H1 (cell line): ENCODE data around the gene ERAS. TPM values are rescaled to one million over a fixed set of nuclear protein-coding genes. Genes with fewer than 3 reads are reported as not detected.

Source experiments
- CTCF ChIA-PET: fragments of 300-600 bp; sonication (Branson Sonifier 250); formaldehyde crosslinking; loops from one replicate; lab custom pipeline; 2021; ENCODE audit not compliant: partially characterized antibody; lab: Charles Lee
- POLR2A ChIA-PET: fragments of 300-600 bp; sonication (Branson Sonifier 250); formaldehyde crosslinking; loops from one replicate; lab custom pipeline; 2021; ENCODE audit warnings: inconsistent platforms; ENCODE audit not compliant: partially characterized antibody; lab: Charles Lee
- DNase-seq, 2 experiments: peaks; one replicate each; pipeline versions ENCODE4 v3.0.0 to v3.0.0-alpha.2; 2010 to 2022; ENCODE audit warnings: low spot score in 2 of 2, low read depth in 1 of 2, mixed read lengths in 1 of 2
- FAIRE-seq: peaks from 2 replicates; lab custom pipeline; 2011; peaks lifted over from hg19 to GRCh38; lab: Jason Lieb, UNC
- H2AFZ ChIP-seq: 2 replicates; pipeline ENCODE4 v1.8.1; 2012; ENCODE audit warnings: low read length, inconsistent platforms
- H2AK5ac ChIP-seq: 2 replicates; pipeline ENCODE4 v1.6.1; 2013; ENCODE audit warnings: low read depth, low read length
- H2BK120ac ChIP-seq: replicated peaks from 2 replicates; pipeline ENCODE3; 2013; ENCODE audit warnings: low read depth, low read length, inconsistent platforms
- H2BK12ac ChIP-seq: 2 replicates; pipeline ENCODE4 v1.6.1; 2013; ENCODE audit warnings: low read depth, low read length
- H2BK15ac ChIP-seq: 2 replicates; pipeline ENCODE4 v1.6.1; 2013; ENCODE audit warnings: low read length
- H2BK20ac ChIP-seq: 2 replicates; pipeline ENCODE4 v1.6.1; 2013; ENCODE audit warnings: low read length
- H2BK5ac ChIP-seq: 2 replicates; pipeline ENCODE4 v1.6.1; 2013; ENCODE audit warnings: low read depth, low read length
- H3K14ac ChIP-seq: 2 replicates; pipeline ENCODE4 v1.6.1; 2013; ENCODE audit warnings: inconsistent platforms; ENCODE audit not compliant: insufficient read length
- H3K18ac ChIP-seq: 2 replicates; pipeline ENCODE4 v1.6.1; 2013; ENCODE audit warnings: low read length; ENCODE audit errors: extremely low read depth
- H3K23ac ChIP-seq: 2 replicates; pipeline ENCODE4 v1.6.1; 2013; ENCODE audit warnings: inconsistent platforms; ENCODE audit not compliant: insufficient read length
- H3K23me2 ChIP-seq: 2 replicates; pipeline ENCODE4 v1.6.1; 2013; ENCODE audit warnings: low read depth, low read length
- H3K27ac ChIP-seq: 2 replicates; pipeline ENCODE4 v1.6.1; 2011; ENCODE audit warnings: low read depth, low read length, inconsistent platforms
- H3K27me3 ChIP-seq, 4 experiments: replicated peaks in 1 of 4; 1 replicate in 1 of 4; 2 replicates in 3 of 4; pipeline versions ENCODE4 v1.6.1 to v1.8.1; 2011 to 2013; ENCODE audit warnings: low read length in 3 of 4, mild to moderate bottlenecking in 3 of 4, inconsistent platforms in 2 of 4, mixed read lengths in 2 of 4, moderate library complexity in 1 of 4; ENCODE audit not compliant: control insufficient read depth in 3 of 4, insufficient read depth in 3 of 4; ENCODE audit errors: extremely low read depth in 1 of 4
- H3K36me3 ChIP-seq, 4 experiments: 2 replicates each; pipeline versions ENCODE4 v1.6.1 to v1.8.1; 2011 to 2013; ENCODE audit warnings: mild to moderate bottlenecking in 4 of 4, low read length in 3 of 4, moderate library complexity in 2 of 4, control low read depth in 1 of 4, inconsistent platforms in 1 of 4; ENCODE audit not compliant: insufficient read depth in 4 of 4, control insufficient read depth in 2 of 4
- H3K4ac ChIP-seq: replicated peaks from 2 replicates; pipeline ENCODE3; 2013; ENCODE audit warnings: low read length, low read depth, mixed read lengths, inconsistent platforms; ENCODE audit not compliant: insufficient read length
- H3K4me1 ChIP-seq, 4 experiments: replicated peaks in 1 of 4; 1 replicate in 1 of 4; 2 replicates in 3 of 4; pipeline versions ENCODE4 v1.6.1 to v1.8.1; 2011 to 2013; ENCODE audit warnings: low read length in 3 of 4, inconsistent platforms in 2 of 4, mixed read lengths in 1 of 4; ENCODE audit not compliant: insufficient read depth in 4 of 4, control insufficient read depth in 3 of 4
- H3K4me2 ChIP-seq, 2 experiments: 2 replicates each; pipeline versions ENCODE4 v1.6.1 to v1.8.1; 2011 to 2013; ENCODE audit warnings: low read depth in 2 of 2, low read length in 2 of 2, control low read depth in 1 of 2, inconsistent platforms in 1 of 2, mild to moderate bottlenecking in 1 of 2; ENCODE audit not compliant: insufficient read depth in 1 of 2
- H3K4me3 ChIP-seq, 4 experiments: fragments of 200-600, 300-600 bp in 1 of 4; sonication (generic), shearing (Covaris generic), sonication (Bioruptor Twin) in 1 of 4; 2 replicates each; pipeline versions ENCODE4 v1.5.1 to v1.8.1; 2011 to 2016; ENCODE audit warnings: low read length in 4 of 4, low read depth in 3 of 4, control low read depth in 2 of 4, inconsistent platforms in 2 of 4, mild to moderate bottlenecking in 2 of 4, mixed read lengths in 1 of 4, moderate library complexity in 1 of 4; ENCODE audit not compliant: insufficient read depth in 2 of 4; ENCODE audit errors: extremely low read depth in 1 of 4
- H3K56ac ChIP-seq: replicated peaks from 2 replicates; pipeline ENCODE3; 2013; ENCODE audit warnings: low read depth, mild to moderate bottlenecking, mixed read lengths, low read length, inconsistent platforms; ENCODE audit not compliant: insufficient read length
- H3K79me1 ChIP-seq: 2 replicates; pipeline ENCODE4 v1.6.1; 2013; ENCODE audit warnings: low read depth, low read length, control low read depth
- H3K79me2 ChIP-seq, 2 experiments: 2 replicates each; pipeline versions ENCODE4 v1.6.1 to v1.8.1; 2012 to 2013; ENCODE audit warnings: low read length in 2 of 2, mild to moderate bottlenecking in 2 of 2, inconsistent platforms in 1 of 2; ENCODE audit not compliant: insufficient read depth in 2 of 2, control insufficient read depth in 1 of 2
- H3K9ac ChIP-seq, 4 experiments: replicated peaks in 1 of 4; 1 replicate in 1 of 4; 2 replicates in 3 of 4; pipeline versions ENCODE4 v1.6.1 to v1.8.1; 2011 to 2013; ENCODE audit warnings: low read depth in 3 of 4, low read length in 3 of 4, control low read depth in 2 of 4, mild to moderate bottlenecking in 2 of 4, moderate library complexity in 2 of 4, inconsistent platforms in 1 of 4; ENCODE audit errors: extremely low read depth in 1 of 4
- H3K9me3 ChIP-seq, 2 experiments: 2 replicates each; pipeline versions ENCODE4 v1.6.1 to v1.8.1; 2012 to 2013; ENCODE audit warnings: mild to moderate bottlenecking in 2 of 2, moderate library complexity in 2 of 2, control low read depth in 1 of 2, inconsistent platforms in 1 of 2, low read depth in 1 of 2, low read length in 1 of 2, mixed read lengths in 1 of 2; ENCODE audit not compliant: insufficient read depth in 2 of 2
- H4K20me1 ChIP-seq, 2 experiments: replicated peaks in 1 of 2; 2 replicates each; pipeline versions ENCODE3 to v1.8.1; 2011 to 2013; ENCODE audit warnings: inconsistent platforms in 2 of 2, low read length in 2 of 2, mild to moderate bottlenecking in 1 of 2; ENCODE audit not compliant: insufficient read depth in 2 of 2, control insufficient read depth in 1 of 2
- H4K5ac ChIP-seq: 2 replicates; pipeline ENCODE4 v1.6.1; 2013; ENCODE audit warnings: low read length, low read depth, mixed read lengths, inconsistent platforms; ENCODE audit not compliant: insufficient read length
- H4K8ac ChIP-seq: 2 replicates; pipeline ENCODE4 v1.8.0; 2013; ENCODE audit warnings: mild to moderate bottlenecking, moderate library complexity, low read length, inconsistent platforms; ENCODE audit not compliant: insufficient read depth; ENCODE audit errors: extremely low read depth
- H4K91ac ChIP-seq: replicated peaks from 2 replicates; pipeline ENCODE3; 2013; ENCODE audit warnings: low read length, mixed read lengths, inconsistent platforms; ENCODE audit not compliant: insufficient read length
- ASH2L ChIP-seq: fragments of 200-600, 300-600 bp; sonication (generic); IDR thresholded peaks from one replicate; pipeline ENCODE4 v1.7.1; 2017; ENCODE audit warnings: low read length
- HDAC2 ChIP-seq, 2 experiments: fragments of 300-600 bp in 1 of 2; sonication (generic) in 1 of 2; IDR thresholded peaks; 2 replicates each; pipeline ENCODE4 v1.6.1; 2011 to 2012; ENCODE audit warnings: low read depth in 2 of 2, low read length in 2 of 2, mild to moderate bottlenecking in 2 of 2, moderate library complexity in 2 of 2, borderline replicate concordance in 1 of 2, inconsistent platforms in 1 of 2
- NANOG ChIP-seq: IDR thresholded peaks from 2 replicates; pipeline ENCODE4 v1.6.1; 2011; ENCODE audit warnings: low read length, low read depth, mild to moderate bottlenecking, inconsistent platforms; ENCODE audit not compliant: insufficient read depth, poor library complexity, severe bottlenecking
- SAP30 ChIP-seq: fragments of 300-600 bp; sonication (generic); IDR thresholded peaks from 2 replicates; pipeline ENCODE4 v1.7.1; 2012; ENCODE audit warnings: low read length, moderate library complexity, mild to moderate bottlenecking, inconsistent platforms; ENCODE audit not compliant: insufficient read depth, insufficient replicate concordance
- SRF ChIP-seq: IDR thresholded peaks from 2 replicates; pipeline ENCODE4 v1.6.1; 2011; ENCODE audit warnings: mild to moderate bottlenecking, low read depth, low read length, moderate library complexity
- ZNF274 ChIP-seq: IDR thresholded peaks from 2 replicates; pipeline ENCODE4 v1.7.0; 2012; ENCODE audit warnings: low read length, borderline replicate concordance; ENCODE audit errors: extremely low read depth
- WGBS, 2 experiments: shearing (Covaris generic) in 1 of 2; methylation state at CpG; one replicate each; pipeline versions ENCODE4 v1.1.6 to v1.1.7; 2013 to 2015; ENCODE audit warnings: low lambda C conversion rate in 2 of 2, mixed read lengths in 2 of 2, inconsistent platforms in 1 of 2, low coverage in 1 of 2, missing lambda C conversion rate in 1 of 2; ENCODE audit not compliant: insufficient replicate concordance in 2 of 2, insufficient coverage in 1 of 2, insufficient read length in 1 of 2; ENCODE audit errors: extremely low coverage in 1 of 2, missing lambda C conversion rate in 1 of 2; 5-methylcytosine and 5-hydroxymethylcytosine counted together
- polyA plus RNA-seq, 7 experiments: library from polyadenylated mRNA; depleted of rRNA in 3 of 7; stranded (reverse) in 5 of 7; unstranded in 2 of 7; fragments of >200 nt in 5 of 7; fragments of 200-250 nt in 2 of 7; gene quantifications; 1 replicate in 5 of 7; 2 replicates in 1 of 7; 4 replicates in 1 of 7; pipeline versions ENCODE4 v1.2.1 to v1.2.3, GENCODE V29; 2011 to 2013; ENCODE audit warnings: missing spikeins in 2 of 7, mixed read lengths in 2 of 7
- total RNA-seq: library from RNA; stranded (reverse); fragmentation: NEBNext Ultra II Directional; extraction: Animal tissue kit (Norgen Biotek cat#: 25700); gene quantifications from 2 replicates; pipeline ENCODE4 v1.2.1, GENCODE V29; 2021
- TF ChIP-seq, protein P1 (sequence below): IDR thresholded peaks from 2 replicates; pipeline ENCODE4 v1.6.1; 2012; ENCODE audit warnings: inconsistent platforms
- TF ChIP-seq, protein P2 (sequence below), 3 experiments: IDR thresholded peaks; 1 replicate in 2 of 3; 2 replicates in 1 of 3; pipeline versions ENCODE4 v1.5.1 to v1.6.1; 2011; ENCODE audit warnings: low read length in 3 of 3, mild to moderate bottlenecking in 3 of 3, inconsistent platforms in 2 of 3, low read depth in 1 of 3, moderate library complexity in 1 of 3; ENCODE audit not compliant: insufficient read depth in 1 of 3; ENCODE audit errors: control extremely low read depth in 1 of 3

Gene ERAS
- total and polyA plus RNA-seq, 2 of the 8 experiments (the other 6 are each of a cell fraction or from before 2014, with no cell fraction given): 0.70 TPM; not detected in 1

DNA sequence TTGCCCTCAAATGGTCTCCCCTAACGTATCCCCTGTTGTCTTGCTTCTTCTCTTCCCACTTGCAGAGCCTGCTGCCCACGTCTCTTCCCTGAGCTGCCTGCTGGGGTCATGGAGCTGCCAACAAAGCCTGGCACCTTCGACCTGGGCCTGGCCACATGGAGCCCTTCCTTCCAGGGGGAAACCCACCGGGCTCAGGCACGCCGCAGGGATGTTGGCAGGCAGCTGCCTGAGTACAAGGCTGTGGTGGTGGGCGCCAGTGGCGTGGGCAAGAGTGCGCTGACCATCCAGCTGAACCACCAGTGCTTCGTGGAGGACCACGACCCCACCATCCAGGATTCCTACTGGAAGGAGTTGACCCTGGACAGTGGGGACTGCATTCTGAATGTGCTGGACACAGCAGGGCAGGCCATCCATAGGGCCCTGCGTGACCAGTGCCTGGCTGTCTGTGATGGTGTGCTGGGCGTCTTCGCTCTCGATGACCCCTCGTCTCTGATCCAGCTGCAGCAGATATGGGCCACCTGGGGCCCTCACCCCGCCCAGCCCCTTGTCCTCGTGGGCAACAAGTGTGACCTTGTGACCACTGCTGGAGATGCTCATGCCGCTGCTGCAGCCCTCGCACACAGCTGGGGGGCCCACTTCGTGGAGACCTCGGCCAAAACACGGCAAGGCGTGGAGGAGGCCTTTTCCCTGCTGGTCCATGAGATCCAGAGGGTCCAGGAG lies 2.9 kb downstream of the ERAS start:
- Histone ChIP-seq H2AK5ac (no peak overlapping the region), H3K9me3 (no peaks in the 10 kb centered on the region; a peak in 1 of 4 replicates), H4K8ac (no peak overlapping the region), H3K56ac (no peak overlapping the region), H2BK15ac (no peak overlapping the region), H3K4me2 (no peak overlapping the region), H2BK5ac (no peak overlapping the region), H3K4me1 (peaks cover 0 to 3% (median under 1%) of the 10 kb centered on the region in 4 experiments; a peak in 3 of 7 replicates), H4K20me1 (no peaks in the 10 kb centered on the region), H2AFZ (no peak overlapping the region), H2BK20ac (no peak overlapping the region), H2BK120ac (no peak overlapping the region), H3K79me1 (no peaks in the 10 kb centered on the region), H3K27me3 (peaks cover 11 to 48% (median 36%) of the 10 kb centered on the region in 4 experiments), H3K23me2 (peaks cover 6% of the 10 kb centered on the region; the same call in 1 of the 2 replicates), H3K18ac (no peak overlapping the region), H4K5ac (no peak overlapping the region), H3K4me3 (no peak overlapping the region), H3K27ac (no peak overlapping the region), H3K9ac (no peak overlapping the region), H2BK12ac (no peak overlapping the region), H3K36me3 (peaks cover 0 to 6% (median 0%) of the 10 kb centered on the region in 4 experiments; a peak in 1 of 8 replicates), H3K23ac (no peak overlapping the region), H4K91ac (no peak overlapping the region), H3K79me2 (no peaks in the 10 kb centered on the region), H3K14ac (no peak overlapping the region), H3K4ac (no peak overlapping the region)
- FAIRE-seq (no peak), DNase-seq (no peak)
- CTCF ChIA-PET: interaction anchor here (0.6 kb wide), 1 partner anchor 283 kb away, joined by 3 read pairs; no protein-coding TSS in a partner anchor
- POLR2A ChIA-PET: no interaction called here
- WGBS, 2 experiments: 93% methylated on average over 11 of the region's 24 CpGs; no CpG with 5 or more reads in 1 of the 2 experiments
- no peak for TF ChIP-seq NANOG
- no peak for TF ChIP-seq ASH2L
- no peak for TF ChIP-seq SRF
- no peak for TF ChIP-seq ZNF274
- no peak for TF ChIP-seq HDAC2 (IDR thresholded peaks at IDR 0.05; ENCODE audit: borderline replicate concordance in 1 of 2, low read depth in 2 of 2, low read length in 2 of 2)
- no peak for TF ChIP-seq SAP30
- TF ChIP-seq, protein P1, sequence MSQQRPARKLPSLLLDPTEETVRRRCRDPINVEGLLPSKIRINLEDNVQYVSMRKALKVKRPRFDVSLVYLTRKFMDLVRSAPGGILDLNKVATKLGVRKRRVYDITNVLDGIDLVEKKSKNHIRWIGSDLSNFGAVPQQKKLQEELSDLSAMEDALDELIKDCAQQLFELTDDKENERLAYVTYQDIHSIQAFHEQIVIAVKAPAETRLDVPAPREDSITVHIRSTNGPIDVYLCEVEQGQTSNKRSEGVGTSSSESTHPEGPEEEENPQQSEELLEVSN: no peak
- TF ChIP-seq, protein P2, sequence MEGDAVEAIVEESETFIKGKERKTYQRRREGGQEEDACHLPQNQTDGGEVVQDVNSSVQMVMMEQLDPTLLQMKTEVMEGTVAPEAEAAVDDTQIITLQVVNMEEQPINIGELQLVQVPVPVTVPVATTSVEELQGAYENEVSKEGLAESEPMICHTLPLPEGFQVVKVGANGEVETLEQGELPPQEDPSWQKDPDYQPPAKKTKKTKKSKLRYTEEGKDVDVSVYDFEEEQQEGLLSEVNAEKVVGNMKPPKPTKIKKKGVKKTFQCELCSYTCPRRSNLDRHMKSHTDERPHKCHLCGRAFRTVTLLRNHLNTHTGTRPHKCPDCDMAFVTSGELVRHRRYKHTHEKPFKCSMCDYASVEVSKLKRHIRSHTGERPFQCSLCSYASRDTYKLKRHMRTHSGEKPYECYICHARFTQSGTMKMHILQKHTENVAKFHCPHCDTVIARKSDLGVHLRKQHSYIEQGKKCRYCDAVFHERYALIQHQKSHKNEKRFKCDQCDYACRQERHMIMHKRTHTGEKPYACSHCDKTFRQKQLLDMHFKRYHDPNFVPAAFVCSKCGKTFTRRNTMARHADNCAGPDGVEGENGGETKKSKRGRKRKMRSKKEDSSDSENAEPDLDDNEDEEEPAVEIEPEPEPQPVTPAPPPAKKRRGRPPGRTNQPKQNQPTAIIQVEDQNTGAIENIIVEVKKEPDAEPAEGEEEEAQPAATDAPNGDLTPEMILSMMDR (IDR thresholded peaks at IDR 0.05; ENCODE audit: control extremely low read depth in 1 of 3, insufficient read depth in 1 of 3, low read depth in 1 of 3, low read length in 3 of 3): no peak
